SK-N-SH treated with all-trans-retinoic acid at 6 μM for 48 hours (cell line): ENCODE measurements around the gene PRR23E.

Experiments
- CREB5 ChIP-seq: fragments of 250-450 bp; sonication (Bioruptor Pico); IDR thresholded peaks from 2 replicates; pipeline ENCODE4 v1.5.1; 2020; ENCODE audit warnings: low read depth, mild to moderate bottlenecking, moderate library complexity
- ESRRG ChIP-seq: fragments of 250-450 bp; sonication (Bioruptor Pico); IDR thresholded peaks from 2 replicates; pipeline ENCODE4 v1.6.1; 2021; ENCODE audit warnings: mild to moderate bottlenecking
- TOX ChIP-seq: fragments of 250-450 bp; sonication (Bioruptor Pico); IDR thresholded peaks from 2 replicates; pipeline ENCODE4 v1.8.0; 2021; ENCODE audit warnings: mild to moderate bottlenecking, moderate library complexity, borderline replicate concordance

DNA sequence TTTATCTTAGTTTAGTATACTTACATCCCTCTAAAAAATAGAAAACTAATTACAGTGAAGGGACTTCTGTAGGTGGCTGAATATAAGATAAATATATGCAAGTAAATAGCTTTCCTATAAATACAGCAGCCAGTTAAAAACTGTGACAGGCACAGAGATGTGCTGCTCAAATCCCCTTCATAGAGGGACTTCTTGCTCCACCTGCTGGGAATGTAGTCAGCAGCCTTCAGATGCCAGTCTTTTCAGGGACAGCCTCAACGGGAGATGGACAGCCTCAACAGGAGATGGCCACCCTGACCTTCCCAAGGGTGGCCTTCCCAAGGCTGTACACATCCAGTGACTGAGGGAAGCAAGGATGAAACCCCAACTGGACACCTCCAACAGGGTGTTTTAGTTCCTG is 15.7 kb upstream of the PRR23E start:
- TF ChIP-seq ESRRG (no peak), TOX (CRISPR knock-in tag) (no peak), CREB5 (CRISPR knock-in tag) (no peak)
